Measurements from ENCODE around the gene KRT4.
"Not testable (repeated sequence)": the region's sequence is repeated elsewhere in the genome, so short reads cannot be mapped to it uniquely, and the experiment has no call there.

Gene KRT4

DNA sequence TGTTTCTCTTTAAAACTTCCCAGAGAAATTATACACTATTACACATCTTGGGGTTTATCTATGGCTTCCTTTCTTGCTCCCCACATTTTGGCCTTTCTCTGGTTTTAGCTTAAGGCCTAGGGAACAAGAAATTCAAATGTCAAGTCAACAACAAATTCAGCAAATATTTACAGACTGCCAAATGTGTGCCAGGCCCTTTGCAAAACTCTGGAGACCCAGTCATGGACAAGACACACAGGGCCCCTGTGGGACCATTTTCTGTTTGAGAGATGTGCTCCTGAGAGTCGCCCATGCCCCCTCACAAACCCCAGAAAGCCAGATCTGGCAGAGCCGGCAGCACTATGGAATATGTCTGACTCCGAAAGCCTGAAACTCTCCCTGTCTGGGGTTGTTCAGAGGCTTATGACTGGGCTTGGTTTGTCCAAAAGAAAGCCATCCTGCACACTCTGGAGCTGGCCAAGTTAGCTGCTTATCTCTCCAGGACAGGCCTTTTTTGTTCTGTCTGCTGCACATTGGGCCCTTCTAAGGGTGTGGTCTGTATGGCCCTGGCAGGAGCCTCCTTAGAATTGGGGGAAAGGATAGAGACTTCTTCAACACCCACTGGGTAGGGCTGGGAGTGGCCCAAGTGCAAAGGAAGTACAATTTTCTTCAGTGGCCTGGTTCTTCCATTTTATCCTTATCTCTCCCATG, 16.9 kb downstream of the KRT4 start:
- no peak for DNase-seq (ENCODE audit: low read depth)
- H3K4me3 ChIP-seq (ENCODE audit: low read depth, low read length) = no peak overlapping the region

DNA sequence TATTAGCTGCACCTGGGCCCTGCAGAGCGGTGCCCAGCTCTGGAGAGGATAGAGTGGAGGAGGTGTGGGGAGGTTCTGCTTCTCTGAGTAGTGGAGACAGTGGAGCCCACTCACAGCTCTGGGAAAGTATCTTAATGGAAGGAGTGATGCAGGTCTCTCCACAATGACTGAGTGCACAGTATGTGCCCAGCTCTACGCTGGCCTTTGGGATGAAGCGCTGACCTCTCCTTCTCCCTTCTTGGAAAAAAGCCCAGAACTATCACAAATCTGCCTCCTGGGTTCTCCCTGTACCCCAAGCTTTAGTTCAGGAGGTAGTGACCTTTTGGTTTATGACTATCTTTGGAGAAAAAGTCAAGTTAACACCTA, 17.5 kb downstream of the KRT4 start:
- no peak for DNase-seq (ENCODE audit: low read depth)
- H3K4me3 ChIP-seq (ENCODE audit: low read depth, low read length) = no peak overlapping the region

DNA sequence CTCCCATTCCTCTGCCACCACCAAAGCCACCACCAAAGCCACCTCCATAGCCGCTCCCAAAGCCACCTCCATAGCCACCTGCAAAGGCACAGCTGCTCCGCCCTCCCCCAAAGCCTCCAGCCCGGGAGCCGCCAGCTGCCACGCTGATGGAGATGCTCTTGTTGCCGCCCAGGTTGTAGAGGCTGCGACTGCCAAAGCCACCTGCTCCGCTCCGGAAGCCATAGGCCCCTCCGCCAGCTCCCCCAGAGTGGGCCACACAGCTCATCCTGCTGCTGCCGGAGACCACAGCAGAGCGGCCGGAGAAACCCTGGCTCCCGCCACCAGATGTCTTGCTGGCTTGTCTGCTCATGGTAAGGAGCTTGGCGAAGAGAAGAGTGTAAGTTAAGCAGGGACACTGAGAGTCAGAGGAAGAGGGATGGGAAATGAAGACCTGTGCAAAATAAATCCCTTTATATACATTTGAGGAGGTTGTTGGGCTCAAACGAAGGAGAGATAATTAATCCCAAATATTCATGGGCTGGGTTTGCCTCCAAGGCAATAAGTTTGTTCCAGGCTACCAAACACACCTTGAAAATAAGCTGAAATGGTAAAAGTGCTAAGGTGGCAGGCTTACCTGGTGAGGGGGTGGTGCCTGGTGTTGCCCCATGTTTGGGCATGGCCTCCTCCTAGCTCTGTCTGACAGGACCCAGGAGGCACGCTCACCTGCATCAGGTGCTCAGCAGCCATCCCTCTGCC, 18.1 kb downstream of the KRT4 start, which contains the start of gene KRT3:
KRT3 (minus strand) TSS at position 424 of the 735 bp plus-strand sequence; CDS start at position 349, 75 bp downstream.
- no peak within 1 kb of the TSS for H3K4me3 ChIP-seq (ENCODE audit: low read depth, low read length)
- no peak for DNase-seq (ENCODE audit: low read depth)

DNA sequence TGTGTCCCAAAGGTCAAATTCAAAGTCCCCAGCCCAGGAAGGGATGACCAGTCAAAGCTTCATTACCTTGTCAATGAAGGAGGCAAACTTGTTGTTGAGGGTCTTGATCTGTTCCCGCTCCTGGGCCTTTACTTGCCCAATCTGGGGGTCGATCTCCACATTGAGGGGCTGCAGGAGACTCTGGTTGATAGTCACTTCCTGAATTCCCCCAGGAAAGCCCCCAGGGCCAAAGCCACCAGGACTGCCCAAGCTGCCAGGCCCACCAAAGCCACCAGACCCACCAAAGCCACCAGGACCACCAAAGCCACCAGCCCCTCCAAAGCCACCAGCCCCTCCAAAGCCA, 18.6 kb downstream of the KRT4 start:
- not testable (repeated sequence) for H3K4me3 ChIP-seq (ENCODE audit: low read depth, low read length); DNase-seq (ENCODE audit: low read depth)

DNA sequence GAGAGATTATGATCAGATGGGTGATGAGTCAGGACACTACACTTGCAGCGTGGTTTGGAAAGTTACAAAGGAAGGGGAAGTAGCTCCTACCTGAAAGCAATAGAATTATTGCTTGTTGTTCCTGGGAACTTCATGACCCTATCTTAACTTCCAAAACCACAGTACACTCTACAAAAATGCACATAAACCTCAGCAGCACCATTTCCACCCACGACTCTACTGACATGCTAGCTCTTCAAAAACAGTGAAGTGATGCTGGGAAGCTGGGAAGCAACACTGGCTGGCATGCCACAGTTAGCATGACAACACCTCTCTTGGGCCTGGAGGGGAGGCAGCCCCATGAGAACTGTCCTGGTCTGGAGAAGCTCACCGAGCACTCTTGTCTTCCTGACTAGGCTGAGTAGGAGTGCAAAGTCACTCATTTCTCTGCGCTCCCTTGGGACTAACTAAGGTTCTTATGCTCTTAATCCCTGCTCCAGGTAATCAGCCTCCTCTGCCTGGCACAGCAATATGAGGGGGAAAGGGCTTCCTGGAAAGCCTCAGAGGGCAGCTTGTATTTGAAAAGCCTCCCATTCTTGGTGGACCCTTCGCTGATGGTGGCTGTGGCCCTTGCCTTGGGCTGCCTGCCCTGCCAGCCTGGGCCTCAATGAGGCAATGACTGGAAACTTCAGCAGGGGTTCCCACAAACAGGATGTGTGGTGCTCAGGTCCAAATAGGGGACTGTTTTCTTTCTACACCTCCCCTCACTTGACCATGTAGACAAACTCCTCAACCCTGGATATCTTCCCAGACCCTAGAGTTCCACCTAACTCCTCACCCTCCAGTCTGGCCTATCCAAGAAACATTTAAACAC, 19.2 kb downstream of the KRT4 start:
- DNase-seq (ENCODE audit: low read depth) = no peak
- H3K4me3 ChIP-seq (ENCODE audit: low read depth, low read length) = no peak overlapping the region

DNA sequence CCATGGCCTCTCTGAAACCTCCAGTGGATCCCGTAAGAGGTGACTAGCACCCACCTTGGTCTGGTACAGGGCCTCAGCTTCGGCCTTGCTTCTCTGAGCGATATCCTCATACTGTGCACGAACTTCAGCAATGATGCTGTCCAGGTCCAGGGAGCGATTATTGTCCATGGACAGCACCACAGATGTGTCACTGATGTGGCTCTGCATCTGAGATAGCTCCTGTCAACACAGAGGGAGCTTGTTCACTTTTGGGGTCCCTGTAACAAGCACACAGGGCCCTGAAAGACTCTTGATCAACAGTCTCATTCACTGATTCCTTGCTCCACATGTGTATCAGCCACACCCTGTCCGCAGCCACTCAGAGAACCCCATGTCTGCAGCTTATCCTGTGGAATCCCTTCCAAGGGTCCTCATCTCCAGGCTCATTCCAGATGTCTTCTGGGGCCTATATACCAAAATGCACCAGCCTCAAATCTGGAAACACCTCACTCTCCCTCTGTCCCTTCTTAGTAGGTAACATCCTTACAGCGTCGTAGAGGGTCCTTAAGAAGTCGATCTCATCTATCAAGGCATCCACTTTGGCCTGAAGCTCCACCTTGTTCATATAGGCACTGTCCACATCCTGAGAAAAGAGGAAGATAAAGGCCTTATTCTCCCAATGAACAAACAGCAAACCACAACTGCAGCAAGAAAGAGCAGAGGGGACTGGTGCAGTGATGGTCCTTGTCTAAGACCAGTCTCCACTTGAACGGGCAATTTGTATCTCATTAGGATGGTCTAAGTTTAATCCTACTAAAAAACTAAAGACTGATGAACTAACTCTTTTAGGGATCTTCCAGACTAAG, 21.5 kb downstream of the KRT4 start:
- H3K4me3 ChIP-seq (ENCODE audit: low read depth, low read length) = no peak overlapping the region
- no peak for DNase-seq (ENCODE audit: low read depth)

DNA sequence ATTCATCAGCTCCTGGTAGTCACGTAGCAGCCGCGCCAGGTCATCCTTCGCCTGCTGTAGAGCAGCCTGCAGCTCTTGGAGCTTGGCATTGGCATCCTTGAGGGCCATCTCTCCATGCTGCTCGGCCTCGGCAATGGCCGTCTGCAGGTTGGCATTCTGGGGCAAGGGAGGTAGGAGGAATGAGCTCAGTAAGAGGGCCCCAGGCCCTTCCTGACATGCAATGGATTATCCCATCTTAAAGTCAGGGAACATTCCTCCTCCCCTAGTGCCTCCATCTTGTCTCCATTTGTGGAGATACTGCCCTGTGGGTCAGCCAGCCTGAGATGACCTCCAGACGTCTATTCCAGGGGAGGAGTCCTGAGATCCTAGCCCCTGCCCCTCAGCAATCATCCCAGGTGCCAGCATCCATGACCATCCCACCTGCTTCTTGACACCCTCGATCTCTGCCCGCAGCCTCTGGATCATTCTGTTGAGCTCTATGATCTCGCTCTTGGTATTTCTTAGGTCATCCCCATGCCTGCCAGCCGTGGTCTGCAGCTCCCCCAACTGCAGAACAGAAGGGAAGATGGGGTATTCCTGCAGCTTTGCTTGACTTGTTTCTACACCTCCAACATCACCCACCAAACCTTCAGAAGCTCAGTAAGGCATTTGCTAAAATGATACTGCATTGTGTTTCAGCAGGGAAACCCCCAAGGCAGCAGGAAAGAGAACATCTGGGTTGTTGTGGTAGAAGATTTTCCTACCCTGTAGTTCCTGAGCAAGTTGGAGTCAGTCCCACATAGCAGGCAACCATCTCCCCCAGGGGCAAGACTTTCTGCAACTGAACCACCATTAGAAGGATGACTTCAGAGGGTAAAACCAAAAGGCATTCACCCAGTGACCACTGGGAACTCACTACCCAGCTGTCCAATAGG, 22.4 kb downstream of the KRT4 start:
- H3K4me3 ChIP-seq (ENCODE audit: low read depth, low read length) = no peak overlapping the region
- DNase-seq (ENCODE audit: low read depth) = no peak

DNA sequence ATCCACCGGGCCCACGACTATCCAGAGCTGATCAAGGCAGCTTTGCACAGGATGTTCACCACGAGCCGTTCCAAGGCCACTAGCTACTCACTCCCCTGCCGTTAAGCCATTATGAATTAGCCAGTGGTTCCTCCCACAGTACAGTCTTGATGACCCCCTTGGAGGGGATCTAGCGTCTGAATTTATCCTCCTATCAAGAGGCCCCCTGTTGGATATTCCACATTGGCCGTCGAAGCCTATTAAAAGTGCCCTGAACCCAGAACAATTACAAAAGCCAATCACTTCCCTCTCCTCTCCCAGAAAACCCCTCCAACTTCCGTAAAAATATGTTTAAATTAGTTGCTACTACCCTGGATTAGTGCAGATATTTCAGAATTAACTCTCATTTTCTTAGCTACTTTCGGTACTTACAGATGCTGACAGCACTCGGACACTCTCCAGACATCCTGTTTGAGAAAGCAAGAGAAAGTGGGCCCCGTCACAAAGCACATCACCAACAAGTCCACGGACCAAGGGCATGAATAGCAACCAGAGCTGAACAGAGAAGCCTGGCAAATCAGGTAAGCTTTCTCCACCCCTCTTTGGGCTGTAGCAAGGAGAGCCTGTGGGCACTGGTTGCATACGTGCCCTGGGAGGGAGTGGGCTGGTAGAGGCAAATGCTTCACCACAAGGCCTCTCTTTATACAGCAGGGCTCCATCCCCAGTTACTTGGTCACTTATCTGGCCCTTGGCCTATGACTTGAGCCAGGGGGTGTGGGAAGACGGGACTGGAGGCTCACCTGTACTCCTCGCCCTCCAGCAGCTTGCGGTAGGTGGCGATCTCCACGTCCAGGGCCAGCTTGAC, 23.3 kb downstream of the KRT4 start:
- no peak for DNase-seq (ENCODE audit: low read depth)
- H3K4me3 ChIP-seq (ENCODE audit: low read depth, low read length) = no peak overlapping the region

DNA sequence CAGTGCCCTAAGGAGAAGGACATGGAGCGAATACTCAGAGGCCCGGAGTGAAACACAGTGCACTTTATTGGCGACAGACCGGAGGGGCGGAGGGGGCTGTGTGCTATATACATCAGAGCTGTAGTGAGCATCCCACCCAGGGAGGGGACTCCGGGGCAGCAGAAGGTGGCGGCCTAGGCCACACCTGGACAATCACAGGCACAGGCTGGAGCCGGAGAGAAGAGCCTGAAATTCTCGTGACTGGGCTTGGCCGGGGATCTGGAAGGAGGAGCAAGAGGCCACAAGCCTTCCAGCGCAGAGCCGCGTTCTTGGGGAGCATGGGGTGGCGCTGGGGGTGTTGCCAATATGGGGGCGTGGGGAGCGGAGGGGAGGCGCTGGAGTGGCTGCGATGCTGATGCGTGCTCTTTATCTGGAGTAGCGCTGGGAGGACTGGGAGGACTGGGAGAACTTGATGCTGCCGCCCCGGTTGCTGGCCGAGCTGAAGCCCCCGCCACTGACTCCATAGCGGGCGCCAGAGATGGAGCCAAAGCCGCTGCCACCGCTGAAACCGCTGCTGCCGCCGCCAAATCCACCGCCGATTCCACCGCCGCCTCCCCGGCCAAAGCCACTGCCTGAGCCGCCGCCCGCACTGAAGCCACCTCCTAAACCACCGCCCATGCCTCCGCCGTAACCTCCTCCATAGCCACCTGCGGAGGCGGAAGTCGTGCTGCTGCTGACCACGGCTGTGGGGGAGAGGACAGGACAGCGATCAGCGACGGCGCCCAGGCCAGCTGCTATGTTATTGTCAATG, 24.1 kb downstream of the KRT4 start:
- no peak overlapping the region for H3K4me3 ChIP-seq (ENCODE audit: low read depth, low read length)
- DNase-seq (ENCODE audit: low read depth) = no peak

DNA sequence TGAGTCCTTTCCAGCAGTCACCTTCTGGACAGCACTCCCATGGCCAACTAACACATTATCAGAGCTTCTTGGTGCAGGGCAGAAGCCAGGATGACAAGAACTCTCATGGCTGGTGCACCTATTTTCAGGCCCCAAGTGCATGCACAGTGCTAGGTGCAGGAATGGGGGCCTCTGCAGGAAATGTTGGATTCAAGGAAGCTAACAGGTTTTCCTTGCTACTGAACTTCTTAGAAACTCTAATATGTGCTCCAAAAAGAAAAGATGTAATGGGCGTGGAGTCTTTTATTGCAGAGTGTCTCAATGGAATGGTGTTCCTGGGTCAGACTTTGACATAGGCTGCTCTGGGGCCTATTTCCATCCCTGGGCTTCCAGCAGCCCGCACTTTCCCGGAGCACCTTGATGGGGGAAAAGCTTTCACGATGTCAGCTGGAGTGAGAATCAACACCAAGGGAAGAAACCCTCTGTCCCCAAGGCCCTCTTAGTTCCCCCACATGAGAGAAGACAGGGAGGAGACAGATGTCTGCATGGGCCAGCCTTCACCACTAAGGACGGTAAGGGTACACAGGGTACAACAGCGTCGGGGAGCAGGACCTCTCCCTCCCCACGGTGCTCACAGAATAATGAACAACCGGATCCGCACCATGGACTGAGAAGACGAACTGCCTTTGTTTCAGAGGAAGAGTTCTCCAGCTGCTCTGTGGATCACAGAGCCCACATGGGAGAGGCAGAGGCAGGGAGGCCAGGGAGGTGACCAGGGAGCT, 24.9 kb downstream of the KRT4 start:
- H3K4me3 ChIP-seq (ENCODE audit: low read depth, low read length) = no peak overlapping the region
- no peak for DNase-seq (ENCODE audit: low read depth)

DNA sequence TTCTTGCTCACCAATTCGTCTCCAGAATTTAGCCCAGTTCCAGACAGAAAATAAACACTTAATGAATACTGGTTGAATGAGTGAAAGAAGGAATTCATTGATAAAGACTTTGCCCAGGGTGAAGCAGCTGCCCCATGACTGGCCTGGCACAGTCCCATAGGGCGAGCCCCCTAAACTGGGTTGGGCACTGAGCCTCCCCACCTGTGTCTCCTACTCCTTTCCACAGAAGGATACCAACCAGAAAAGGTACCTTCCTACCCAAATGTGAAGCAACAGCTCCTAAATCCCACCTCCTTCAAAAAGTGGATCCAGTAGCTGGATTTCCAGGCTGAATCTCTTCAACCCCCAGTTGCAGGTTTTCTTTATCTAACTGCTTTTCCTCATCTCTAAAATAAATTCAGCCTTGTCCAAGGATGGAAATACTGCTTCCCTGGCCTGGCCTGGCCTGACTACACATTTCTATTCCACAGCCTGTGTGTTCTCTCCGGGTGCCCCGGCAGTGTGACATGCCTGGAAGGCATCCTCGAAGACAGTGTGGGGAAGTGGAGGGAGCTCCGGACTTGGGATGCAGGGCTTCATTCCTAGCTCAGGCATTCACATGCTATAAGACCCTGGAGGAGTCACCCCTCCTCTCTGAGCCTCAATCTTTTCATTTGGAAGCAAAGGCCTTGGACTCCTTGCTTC, 25.6 kb downstream of the KRT4 start:
- no peak for DNase-seq (ENCODE audit: low read depth)
- no peak overlapping the region for H3K4me3 ChIP-seq (ENCODE audit: low read depth, low read length)

DNA sequence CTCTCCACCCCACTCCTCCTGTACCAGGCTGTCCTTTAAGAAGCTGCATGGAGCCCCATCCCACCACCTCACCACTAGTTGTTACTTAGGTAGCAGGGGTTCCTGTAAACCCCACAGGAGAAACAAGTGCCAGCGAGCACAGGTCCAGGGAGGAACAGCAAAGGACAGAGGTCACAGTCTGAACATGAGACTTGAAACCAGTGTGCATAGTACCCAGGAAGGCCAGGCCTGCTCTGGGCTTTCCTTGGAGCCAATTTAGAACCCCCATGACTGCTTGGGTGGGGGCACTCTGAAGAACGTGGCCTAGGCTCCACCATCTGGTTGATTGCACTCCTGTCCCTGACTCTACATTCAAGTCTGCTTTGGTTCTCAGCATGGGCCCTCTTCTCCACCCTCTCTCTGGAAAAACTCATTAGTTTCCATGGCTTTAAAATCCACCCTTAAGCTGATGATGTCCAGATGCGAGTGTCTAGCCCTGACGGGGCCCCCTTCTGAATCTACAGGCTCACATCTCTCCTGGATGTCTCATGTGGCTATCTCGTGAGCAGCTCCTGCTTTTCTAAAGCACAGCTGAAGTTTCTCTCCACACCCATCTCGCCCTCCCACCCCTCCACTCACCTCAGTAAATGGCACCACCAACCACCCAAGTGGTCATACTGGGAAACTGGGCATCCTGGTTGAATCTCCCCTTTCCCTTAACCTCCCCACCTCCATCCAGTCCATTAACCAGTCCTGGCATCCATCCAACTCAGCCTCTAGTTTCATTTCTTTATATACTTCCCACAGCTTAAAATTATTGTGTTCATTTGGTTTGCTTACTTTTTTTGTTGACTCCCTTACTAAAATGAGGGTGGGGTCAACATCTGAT, 26.4 kb downstream of the KRT4 start:
- no peak overlapping the region for H3K4me3 ChIP-seq (ENCODE audit: low read depth, low read length)
- no peak for DNase-seq (ENCODE audit: low read depth)

DNA sequence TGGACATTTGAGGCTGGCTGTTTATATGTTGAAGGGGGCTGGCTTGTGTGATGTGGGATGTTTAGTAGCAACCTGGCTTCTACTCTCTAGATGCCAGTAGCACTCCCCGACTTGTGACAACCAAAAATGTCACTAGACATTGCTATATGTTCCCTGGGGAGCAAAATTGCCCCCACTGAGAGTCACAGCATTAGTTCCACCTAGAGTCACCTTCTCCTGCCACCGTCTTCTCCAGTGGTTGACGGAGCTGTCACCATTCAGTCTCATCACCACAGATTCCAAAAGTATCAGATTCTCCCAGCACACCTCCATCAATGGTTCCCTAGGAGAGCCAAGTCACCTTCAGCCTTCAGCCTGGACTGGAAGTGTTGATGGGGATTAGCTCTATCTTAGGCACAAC, 29.0 kb downstream of the KRT4 start:
- DNase-seq (ENCODE audit: low read depth) = no peak
- no peak overlapping the region for H3K4me3 ChIP-seq (ENCODE audit: low read depth, low read length)

DNA sequence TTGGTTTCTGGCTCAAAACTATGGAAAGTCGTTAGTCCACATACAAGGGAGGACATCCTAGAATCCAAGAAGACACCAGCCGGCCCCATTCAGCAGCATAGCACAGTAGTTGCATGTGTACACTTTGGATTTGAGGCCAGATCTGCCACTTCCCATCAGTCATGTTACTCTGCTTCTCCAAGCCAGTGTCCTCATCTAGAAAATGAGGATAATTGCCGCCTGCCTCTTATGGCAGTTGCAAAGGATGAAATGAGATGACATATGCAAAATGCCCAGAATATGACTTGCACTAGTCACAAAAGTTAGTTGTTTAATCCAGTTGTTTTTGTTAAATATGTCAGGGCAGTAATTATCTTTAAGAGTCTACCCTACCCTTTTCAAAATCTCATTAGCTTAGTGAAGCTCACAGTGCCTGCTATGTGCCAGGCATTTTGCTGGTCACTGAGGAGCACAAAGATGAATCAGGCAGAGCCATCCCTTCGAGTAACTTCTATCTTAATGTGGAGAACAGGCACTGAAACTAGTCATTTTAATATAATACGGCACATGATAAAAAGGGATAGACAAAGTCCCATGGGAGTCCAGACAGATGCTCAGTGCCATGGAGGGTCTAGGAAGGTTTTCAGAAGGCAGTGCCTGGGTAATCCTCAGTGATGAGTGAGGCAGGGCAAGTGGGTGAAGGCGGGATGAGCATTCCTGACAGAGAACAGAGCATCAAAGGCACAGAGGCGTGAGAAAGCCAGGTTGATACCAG, 30.2 kb downstream of the KRT4 start:
- DNase-seq (ENCODE audit: low read depth) = no peak
- no peak overlapping the region for H3K4me3 ChIP-seq (ENCODE audit: low read depth, low read length)

Data from skeletal muscle cell (primary cell).